Astrocyte (in vitro differentiated cells and primary cell): ENCODE data around the gene PKD1L1.

Source experiments
- CTCF ChIP-seq: IDR thresholded peaks from 2 replicates; pipeline ENCODE4 v1.5.1; 2011; ENCODE audit warnings: low read depth, mild to moderate bottlenecking, inconsistent platforms, low read length, moderate library complexity; ENCODE audit not compliant: insufficient read depth
- EZH2 ChIP-seq: IDR thresholded peaks from 2 replicates; pipeline ENCODE4 v1.6.1; 2012; ENCODE audit warnings: mild to moderate bottlenecking, low read length, inconsistent platforms; ENCODE audit not compliant: insufficient read depth

- TF ChIP-seq CTCF = no peak
- TF ChIP-seq EZH2 = no peak
These were observed 40.2 kb downstream of the PKD1L1 start for GRCh38 chr7:47907981-47908616.
